ELF-1 (cell line): ENCODE data around the gene RPL22.
A peak's percentile ranks its signal among the peaks of the same experiment; 100 is the strongest.
"Not testable (repeated sequence)": the region's sequence is repeated elsewhere in the genome, so short reads cannot be mapped to it uniquely, and the experiment has no call there.

ENCODE experiments used
- DNase-seq: peaks from one replicate; pipeline ENCODE4 v3.0.0-alpha.2; 2016; ENCODE audit warnings: low read depth, low spot score

RPL22 gene

DNA sequence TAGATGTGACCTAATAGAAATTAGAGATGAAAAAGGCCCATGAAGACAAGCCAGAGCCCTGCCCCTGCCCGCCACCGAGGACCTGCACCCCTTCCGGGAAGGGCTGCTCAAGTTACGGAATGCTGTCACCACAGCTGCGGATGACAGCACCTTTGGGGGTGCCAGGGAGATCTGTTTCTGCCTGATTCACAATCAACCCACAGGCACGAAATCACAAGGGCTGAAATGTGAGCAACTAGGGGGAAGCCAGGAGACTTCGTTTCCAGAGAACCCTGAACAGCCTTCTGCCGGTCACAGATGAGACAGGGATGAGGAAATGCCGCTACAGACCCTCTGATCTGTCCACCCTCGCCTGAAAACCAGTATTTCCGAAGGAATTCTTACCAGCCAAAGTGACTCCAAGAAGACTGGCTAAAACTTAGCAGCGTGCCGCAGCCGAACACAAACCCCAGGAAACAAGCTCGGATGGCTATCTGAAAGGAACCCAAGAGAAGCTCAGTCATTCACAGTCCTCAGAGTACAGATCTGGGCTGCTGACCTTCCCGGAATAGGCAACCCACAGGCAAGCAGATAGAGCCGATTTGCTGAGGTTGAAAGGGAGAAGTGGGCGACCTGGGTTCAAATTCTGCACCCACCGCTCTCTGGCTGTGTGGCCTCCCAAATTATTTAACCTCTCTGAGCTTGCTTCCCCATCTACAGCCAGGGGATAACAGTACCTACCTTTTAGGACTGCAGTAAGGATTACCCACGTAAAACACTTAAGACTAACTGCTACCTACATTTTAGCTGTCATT, 35.3 kb upstream of the RPL22 start:
- DNase-seq = peak; percentile 29

GRCh38 chr1:6233376-6233775, 34.0 kb upstream of the RPL22 start:
- no peak for DNase-seq

- DNase-seq = no peak
These were observed 26.3 kb upstream of the RPL22 start for GRCh38 chr1:6225651-6226050.

GRCh38 chr1:6224718-6225117, 25.3 kb upstream of the RPL22 start:
- DNase-seq = no peak

- DNase-seq = no peak
These were observed 24.2 kb upstream of the RPL22 start for GRCh38 chr1:6223617-6224016.

GRCh38 chr1:6222636-6223035, 23.2 kb upstream of the RPL22 start:
- DNase-seq = no peak

DNA sequence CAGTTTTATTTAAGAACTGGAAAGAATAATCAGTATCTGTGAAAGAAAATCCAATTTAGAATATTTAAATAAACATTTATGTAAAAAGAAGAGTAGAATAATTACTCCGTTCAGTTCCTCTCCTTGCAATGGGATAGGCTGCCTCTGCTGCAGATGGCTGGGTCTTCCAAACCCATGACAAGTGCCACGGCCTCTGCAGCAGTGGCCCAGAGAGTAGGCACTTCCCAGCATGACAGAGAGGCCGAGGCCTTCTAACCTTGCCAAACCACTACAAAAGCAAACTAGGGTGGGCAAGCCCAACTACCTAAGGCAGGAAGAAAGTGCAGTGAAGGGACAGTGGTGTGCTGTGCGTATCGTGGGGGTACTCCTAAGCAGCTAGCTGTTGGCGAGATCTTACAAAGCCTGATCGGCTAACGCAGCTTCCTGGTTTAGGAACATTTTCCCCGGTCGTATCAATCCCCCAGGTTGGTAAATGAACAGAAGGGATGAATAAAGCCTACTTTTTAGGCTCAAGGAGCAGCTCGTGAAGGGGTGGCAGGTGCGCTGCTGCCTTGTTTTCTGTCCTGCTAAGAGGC, 21.9 kb upstream of the RPL22 start:
- no peak for DNase-seq

GRCh38 chr1:6220236-6220635, 20.8 kb upstream of the RPL22 start:
- DNase-seq = peak; percentile 17

- not testable (repeated sequence) for DNase-seq
These were observed 20.2 kb upstream of the RPL22 start for GRCh38 chr1:6219641-6220040.

DNA sequence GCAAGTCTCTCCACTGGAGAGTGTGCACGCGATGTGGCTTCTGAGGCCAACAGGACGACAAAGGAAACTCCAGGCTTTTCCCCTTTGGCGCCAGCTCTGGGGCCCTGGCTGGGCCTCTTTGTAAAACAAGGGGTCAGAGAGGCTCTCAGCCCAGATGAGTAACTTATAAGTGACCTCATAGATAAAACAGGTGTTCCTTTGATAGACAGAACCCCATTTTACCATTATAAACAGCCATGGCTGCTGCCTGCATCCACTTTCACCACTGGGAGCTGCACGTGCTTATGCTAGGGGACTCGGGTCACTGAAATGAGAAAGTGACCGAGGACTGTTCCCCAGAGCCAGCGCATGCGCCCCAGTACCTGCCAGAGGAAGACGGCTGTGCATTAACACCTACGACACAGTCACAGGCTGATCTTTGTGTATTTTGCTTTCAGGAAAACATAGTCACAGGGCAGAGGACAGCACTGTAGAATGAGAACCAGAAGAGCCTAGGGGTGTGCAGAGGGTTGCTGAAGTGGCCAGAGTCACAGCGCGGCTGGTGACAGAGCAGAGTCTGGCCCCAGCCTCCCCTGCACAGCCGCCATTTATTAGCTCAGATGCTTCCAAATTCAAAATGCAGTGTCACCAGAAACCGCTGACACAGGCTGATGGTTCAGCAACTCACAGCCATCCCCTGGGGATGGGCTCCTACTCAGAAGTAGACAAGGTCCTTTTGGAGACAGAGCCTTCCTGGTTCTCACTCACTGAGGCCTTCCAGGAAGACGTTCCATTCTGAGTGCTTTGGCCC, 19.2 kb upstream of the RPL22 start:
- DNase-seq = no peak

GRCh38 chr1:6212193-6212959, 13.0 kb upstream of the RPL22 start:
- DNase-seq = no peak

DNA sequence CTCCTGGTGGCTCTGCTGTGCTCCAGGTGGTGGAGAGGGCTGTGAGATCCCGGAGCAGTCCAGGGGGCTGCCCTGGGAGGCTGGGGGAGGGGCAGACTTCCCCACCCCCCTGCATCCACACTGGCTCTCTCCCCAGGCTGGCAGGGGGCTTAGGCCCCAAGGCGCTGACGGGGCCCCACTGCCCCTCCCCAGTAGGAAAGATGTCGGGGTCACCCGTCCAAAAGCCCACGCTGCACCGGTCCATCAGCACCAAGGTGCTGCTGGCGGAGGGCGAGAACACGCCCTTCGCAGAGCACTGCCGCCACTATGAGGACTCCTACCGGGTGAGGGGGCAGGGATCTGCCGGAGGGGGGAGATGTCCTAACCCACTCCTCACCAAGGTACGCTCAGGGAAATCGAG, 12.3 kb upstream of the RPL22 start:
- DNase-seq = no peak

GRCh38 chr1:6210591-6211355, 11.4 kb upstream of the RPL22 start:
- DNase-seq = no peak

- no peak for DNase-seq
These were observed 10.5 kb upstream of the RPL22 start for GRCh38 chr1:6209661-6210580.

GRCh38 chr1:6208723-6209660, 9.6 kb upstream of the RPL22 start:
- DNase-seq = peak; percentile 55

DNA sequence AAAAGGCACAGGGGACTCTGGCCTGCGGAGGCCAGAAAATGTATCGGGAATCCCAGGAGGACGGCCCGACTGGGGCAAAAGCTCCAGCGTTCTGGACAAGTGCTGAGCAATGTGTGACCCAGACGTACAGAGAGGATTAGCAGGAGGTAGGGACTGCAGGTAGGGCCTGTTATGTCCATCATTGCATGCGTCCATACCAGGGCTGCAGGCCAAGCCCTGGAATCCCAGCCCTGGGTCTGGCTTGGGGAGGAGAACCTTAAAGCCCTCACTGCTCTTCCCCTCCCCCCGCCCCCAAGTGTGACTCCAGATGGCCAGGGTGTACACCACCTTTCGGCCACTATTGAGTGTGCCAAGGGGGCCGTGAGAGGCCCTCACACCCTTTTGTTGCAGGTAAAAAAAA, 8.5 kb upstream of the RPL22 start:
- peak; percentile 37 for DNase-seq

GRCh38 chr1:6207075-6207885, 7.9 kb upstream of the RPL22 start:
- no peak for DNase-seq

- DNase-seq = no peak
These were observed 7.1 kb upstream of the RPL22 start for GRCh38 chr1:6206520-6206855.
